Adrenal gland (tissue), 12 donors: ENCODE measurements around the gene MSMO1. TPM values are rescaled to one million over a fixed set of nuclear protein-coding genes. Genes with fewer than 3 reads are reported as not detected.
A peak's percentile ranks its signal among the peaks of the same experiment; 100 is the strongest.

Experiments used
- DNase-seq, 7 donors: peaks; one replicate each; pipeline ENCODE4 v3.0.0-alpha.2; 2019 to 2020
- H3K27ac ChIP-seq, 5 donors: fragments of 200-600 bp; sonication (generic) in 4 of 5; 1 replicate in 3 of 5; 2 replicates in 2 of 5; pipeline versions ENCODE4 v1.5.1 to v1.8.0; 2016 to 2020; ENCODE audit warnings: mild to moderate bottlenecking in 1 of 5
- H3K27me3 ChIP-seq: fragments of 200-600 bp; 2 replicates; pipeline ENCODE4 v1.8.0; 2021
- H3K36me3 ChIP-seq, 2 donors: fragments of 200-600 bp; replicated peaks in 1 of 2; 1 replicate in 1 of 2; 2 replicates in 1 of 2; pipeline versions ENCODE4 v1.5.1 to v1.8.0; 2018 to 2022
- H3K4me1 ChIP-seq, 2 donors: fragments of 200-600 bp; replicated peaks in 1 of 2; 1 replicate in 1 of 2; 2 replicates in 1 of 2; pipeline versions ENCODE4 v1.5.1 to v1.8.0; 2018 to 2021
- H3K4me3 ChIP-seq, 4 donors: fragments of 200-600 bp; sonication (generic) in 3 of 4; one replicate each; pipeline ENCODE4 v1.5.1; 2016 to 2018
- H3K9me3 ChIP-seq, 3 donors: fragments of 200-600 bp; sonication (generic) in 1 of 3; replicated peaks in 1 of 3; 1 replicate in 2 of 3; 2 replicates in 1 of 3; pipeline versions ENCODE4 v1.5.1 to v1.8.0; 2016 to 2021
- CTCF ChIP-seq, 6 experiments: fragments of 450-650 bp in 4 of 6; fragments of 200-600 bp in 2 of 6; sonication (generic) in 1 of 6; IDR thresholded peaks; 1 replicate in 5 of 6; 2 replicates in 1 of 6; pipeline versions ENCODE4 v1.5.1 to v1.8.0; 2016 to 2021; ENCODE audit warnings: antibody characterized with exemption in 6 of 6, mild to moderate bottlenecking in 2 of 6, moderate library complexity in 1 of 6
- POLR2A ChIP-seq, 2 donors: fragments of 450-650 bp; IDR thresholded peaks; one replicate each; pipeline ENCODE4 v1.6.1; 2017; ENCODE audit warnings: antibody characterized with exemption in 2 of 2, mild to moderate bottlenecking in 2 of 2, moderate library complexity in 1 of 2
- WGBS, 4 donors: extraction: QIAGEN DNeasy Blood & Tissue Kit in 2 of 4; methylation state at CpG; one replicate each; pipeline versions ENCODE4 v1.1.5 to v1.1.7; 2013 to 2017; 5-methylcytosine and 5-hydroxymethylcytosine counted together
- intact Hi-C, 2 donors: fragments of 100-400 bp; cut with DNase I; formaldehyde crosslinking; loops; one replicate each; pipeline versions ENCODE4 v1.14.1 to v1.15.0; 2022 to 2023
- polyA plus RNA-seq, 3 donors: library from polyadenylated mRNA; stranded (reverse); fragments of 200-250 nt in 2 of 3; fragments of 350-450 nt in 1 of 3; fragmentation: Illumina TruSeq in 1 of 3; extraction: RNeasy Lipid Tissue Mini Kit (QIAGEN cat#74804) in 1 of 3; gene quantifications; one replicate each; pipeline ENCODE4 v1.2.3, GENCODE V29; 2013 to 2014
- total RNA-seq, 9 donors: library from RNA; depleted of rRNA in 4 of 9; stranded (reverse); fragments of >200 nt in 4 of 9; fragments of 120-200 nt in 1 of 9; fragmentation: NEBNext Ultra II Directional in 1 of 9; extraction: Animal tissue kit (Norgen Biotek cat#: 25700) in 1 of 9; gene quantifications; one replicate each; pipeline versions ENCODE4 v1.1.0 to v1.2.4, GENCODE V29; 2013 to 2023
- donor health status: healthy with polysubstance abuse.
- donor health status: Bipolar disorder and iron deficiency.
- donor health status: DM: yes; HTN: yes; CAD: no.
- donor health status: DM: no; HTN: no; CAD: no.
- donor health status: DM: no; HTN: no; CAD: no.
- donor health status: DM: yes; HTN: yes; CAD: no.

The MSMO1 gene
- total and polyA plus RNA-seq, 12 donors: 9.3 to 2,076 (median 56.6) TPM

- WGBS, 4 donors: 9 to 27% (median 14%) methylated on average over 1 of the region's 1 CpG
- intact Hi-C loops: no loop called here
- Histone ChIP-seq H3K27ac (peak overlapping the region in 1 of 5 donors; percentile 4), H3K27me3 (no peaks in the 10 kb centered on the region), H3K4me3 (peak overlapping the region in 1 of 4 donors; percentile 23), H3K36me3 (peaks cover 0 to 10% of the 10 kb centered on the region in 2 donors), H3K9me3 (no peaks in the 10 kb centered on the region), H3K4me1 (peaks cover 0 to 15% of the 10 kb centered on the region in 2 donors)
- DNase-seq: no peak
- TF ChIP-seq CTCF (IDR thresholded peaks at IDR 0.05) (no peak), POLR2A (IDR thresholded peaks at IDR 0.05) (no peak)
These were observed 25.6 kb upstream of the MSMO1 start for GRCh38 chr4:165301833-165302232.

- intact Hi-C loops: no loop called here
- no peak for DNase-seq
- WGBS, 4 donors: 97 to 100% (median 99%) methylated on average over 1 of the region's 1 CpG
These were observed 24.8 kb upstream of the MSMO1 start for GRCh38 chr4:165302658-165303057.

GRCh38 chr4:165308166-165308565, 19.3 kb upstream of the MSMO1 start:
- peak overlapping the region in 2 of 5 donors; percentile 40 to 42 for H3K27ac ChIP-seq
- TF ChIP-seq CTCF (IDR thresholded peaks at IDR 0.05): no peak
- TF ChIP-seq POLR2A (IDR thresholded peaks at IDR 0.05): no peak
- WGBS, 4 donors: 33 to 39% (median 35%) methylated on average over 1 of the region's 1 CpG
- no peak for DNase-seq
- no peak overlapping the region for H3K4me3 ChIP-seq
- H3K27me3 ChIP-seq: no peaks in the 10 kb centered on the region
- no peaks in the 10 kb centered on the region for H3K36me3 ChIP-seq
- no peaks in the 10 kb centered on the region for H3K9me3 ChIP-seq
- H3K4me1 ChIP-seq: peaks cover 11 to 12% of the 10 kb centered on the region in 2 donors
- intact Hi-C loops: no loop called here

More at GRCh38 chr4:165302658-165303057, 24.8 kb upstream of the MSMO1 start:
- TF ChIP-seq POLR2A (IDR thresholded peaks at IDR 0.05) (no peak), CTCF (IDR thresholded peaks at IDR 0.05) (no peak)
- Histone ChIP-seq H3K4me1 (peaks cover under 1 to 21% of the 10 kb centered on the region in 2 donors), H3K9me3 (no peaks in the 10 kb centered on the region), H3K4me3 (no peak overlapping the region), H3K36me3 (peaks cover 0 to 9% of the 10 kb centered on the region in 2 donors), H3K27me3 (no peaks in the 10 kb centered on the region), H3K27ac (no peak overlapping the region)

- Histone ChIP-seq H3K27ac (no peak overlapping the region), H3K27me3 (no peaks in the 10 kb centered on the region), H3K4me1 (peaks cover 11 to 12% of the 10 kb centered on the region in 2 donors), H3K9me3 (no peaks in the 10 kb centered on the region), H3K36me3 (no peaks in the 10 kb centered on the region), H3K4me3 (no peak overlapping the region)
- intact Hi-C loops: no loop called here
- WGBS, 4 donors: 93 to 97% (median 96%) methylated on average over 2 of the region's 2 CpGs
- DNase-seq: no peak
- TF ChIP-seq CTCF (IDR thresholded peaks at IDR 0.05): no peak
- TF ChIP-seq POLR2A (IDR thresholded peaks at IDR 0.05): no peak
These were observed 18.9 kb upstream of the MSMO1 start for GRCh38 chr4:165308606-165309005.
